Loucy (cell line): ENCODE data around the gene C9orf50.
A peak's percentile ranks its signal among the peaks of the same experiment; 100 is the strongest.

Experiments used
- H2AFZ ChIP-seq: fragments of 200-600 bp; sonication (generic); 2 replicates; pipeline ENCODE4 v1.6.0; 2016; ENCODE audit warnings: antibody characterized with exemption, mild to moderate bottlenecking, low read length, moderate library complexity
- H3F3A ChIP-seq: fragments of 200-600 bp; 2 replicates; pipeline ENCODE4 v1.6.0; 2016; ENCODE audit warnings: antibody characterized with exemption, low read depth, mild to moderate bottlenecking
- H3K27me3 ChIP-seq: fragments of 200-600 bp; sonication (generic); 2 replicates; pipeline ENCODE4 v1.6.1; 2014; ENCODE audit warnings: low read length, mild to moderate bottlenecking; ENCODE audit not compliant: insufficient read depth, poor library complexity, severe bottlenecking
- H3K36me3 ChIP-seq: fragments of 200-600 bp; sonication (generic); 2 replicates; pipeline ENCODE4 v1.6.1; 2016; ENCODE audit warnings: low read length; ENCODE audit not compliant: insufficient read depth
- H3K4me1 ChIP-seq: fragments of 200-600 bp; sonication (generic); 2 replicates; pipeline ENCODE4 v1.5.1; 2014; ENCODE audit warnings: low read length, mild to moderate bottlenecking; ENCODE audit not compliant: insufficient read depth, poor library complexity, severe bottlenecking
- H3K4me2 ChIP-seq: fragments of 200-600 bp; sonication (generic); 2 replicates; pipeline ENCODE4 v1.6.0; 2014; ENCODE audit warnings: antibody characterized with exemption, low read length, low read depth, mild to moderate bottlenecking; ENCODE audit not compliant: poor library complexity, severe bottlenecking
- H3K4me3 ChIP-seq: fragments of 200-600 bp; sonication (generic); 2 replicates; pipeline ENCODE4 v1.5.1; 2014; ENCODE audit warnings: low read length, mild to moderate bottlenecking, mixed read lengths; ENCODE audit not compliant: poor library complexity, severe bottlenecking
- H3K79me2 ChIP-seq: fragments of 200-600 bp; sonication (generic); 2 replicates; pipeline ENCODE4 v1.6.1; 2014; ENCODE audit warnings: low read length; ENCODE audit not compliant: insufficient read depth
- H3K9ac ChIP-seq: fragments of 200-600 bp; sonication (generic); 2 replicates; pipeline ENCODE4 v1.6.0; 2014; ENCODE audit warnings: mild to moderate bottlenecking, low read depth, low read length, moderate library complexity; ENCODE audit not compliant: poor library complexity, severe bottlenecking
- H3K9me2 ChIP-seq: fragments of 200-600 bp; sonication (generic); replicated peaks from 2 replicates; pipeline ENCODE4 v1.6.1; 2016; ENCODE audit warnings: low read depth, low read length, mixed read lengths
- H3K9me3 ChIP-seq: fragments of 200-600 bp; sonication (generic); 2 replicates; pipeline ENCODE4 v1.6.1; 2014; ENCODE audit warnings: mild to moderate bottlenecking, antibody characterized with exemption, low read length, low read depth; ENCODE audit not compliant: insufficient read depth
- H4K20me1 ChIP-seq: fragments of 200-600 bp; sonication (generic); 2 replicates; pipeline ENCODE4 v1.6.0; 2014; ENCODE audit warnings: antibody characterized with exemption, low read length, mild to moderate bottlenecking; ENCODE audit not compliant: insufficient read depth, poor library complexity, severe bottlenecking
- CTCF ChIP-seq: fragments of 200-600 bp; sonication (generic); conservative IDR thresholded peaks from 2 replicates; pipeline ENCODE4 v1.5.1; 2014; ENCODE audit warnings: mild to moderate bottlenecking, antibody characterized with exemption, low read length
- EZH2phosphoT487 ChIP-seq: fragments of 200-600 bp; IDR thresholded peaks from 2 replicates; pipeline ENCODE4 v1.6.1; 2018; ENCODE audit warnings: antibody characterized with exemption, mild to moderate bottlenecking, moderate library complexity, borderline replicate concordance

C9orf50 gene

GRCh38 chr9:129606161-129607026 lies 14.5 kb downstream of the C9orf50 start:
- peak overlapping the region; percentile 55 for H3K4me2 ChIP-seq
- peak overlapping the region; percentile 48 for H3K9ac ChIP-seq
- H4K20me1 ChIP-seq: no peaks in the 10 kb centered on the region
- TF ChIP-seq CTCF (no peak), EZH2phosphoT487 (no peak)
- no peaks in the 10 kb centered on the region for H3K9me3 ChIP-seq
- no peak overlapping the region for H3K4me3 ChIP-seq
- no peaks in the 10 kb centered on the region for H3K9me2 ChIP-seq
- no peaks in the 10 kb centered on the region for H3K27me3 ChIP-seq
- H3K79me2 ChIP-seq: no peaks in the 10 kb centered on the region
- H3K36me3 ChIP-seq: no peaks in the 10 kb centered on the region
- no peaks in the 10 kb centered on the region for H3F3A ChIP-seq
- no peak overlapping the region for H2AFZ ChIP-seq
- H3K4me1 ChIP-seq: peaks cover 27% of the 10 kb centered on the region

- H3K4me2 ChIP-seq: no peak overlapping the region
Observed at GRCh38 chr9:129604766-129605163, 16.1 kb downstream of the C9orf50 start.

GRCh38 chr9:129604056-129604765 lies 16.7 kb downstream of the C9orf50 start:
- Histone ChIP-seq H3K36me3 (no peaks in the 10 kb centered on the region), H3K4me1 (peaks cover 23% of the 10 kb centered on the region), H2AFZ (no peak overlapping the region), H3F3A (no peaks in the 10 kb centered on the region), H3K4me2 (no peak overlapping the region), H3K27me3 (no peaks in the 10 kb centered on the region), H3K79me2 (no peaks in the 10 kb centered on the region), H3K9me3 (no peaks in the 10 kb centered on the region), H3K9ac (no peak overlapping the region), H4K20me1 (no peaks in the 10 kb centered on the region), H3K4me3 (no peak overlapping the region), H3K9me2 (no peaks in the 10 kb centered on the region)
- TF ChIP-seq CTCF: no peak
- TF ChIP-seq EZH2phosphoT487: no peak

More at GRCh38 chr9:129604766-129605163, 16.1 kb downstream of the C9orf50 start:
- Histone ChIP-seq H3K4me3 (no peak overlapping the region), H3K36me3 (no peaks in the 10 kb centered on the region), H3K9ac (no peak overlapping the region), H3F3A (no peaks in the 10 kb centered on the region), H3K9me3 (no peaks in the 10 kb centered on the region), H3K79me2 (no peaks in the 10 kb centered on the region), H3K27me3 (no peaks in the 10 kb centered on the region), H2AFZ (no peak overlapping the region), H4K20me1 (no peaks in the 10 kb centered on the region), H3K4me1 (peaks cover 23% of the 10 kb centered on the region), H3K9me2 (no peaks in the 10 kb centered on the region)
- TF ChIP-seq CTCF: no peak
